Ishikawa (cell line): ENCODE results near the gene DAB2IP.

Experiments used
- CEBPB ChIP-seq: IDR thresholded peaks from 2 replicates; pipeline ENCODE4 v1.6.1; 2012
- CREB1 ChIP-seq: IDR thresholded peaks from 2 replicates; pipeline ENCODE4 v1.6.1; 2012; ENCODE audit warnings: low read depth
- EGR1 ChIP-seq: IDR thresholded peaks from 2 replicates; pipeline ENCODE4 v1.6.1; 2012
- EP300 ChIP-seq: IDR thresholded peaks from 2 replicates; pipeline ENCODE4 v1.6.1; 2012; ENCODE audit warnings: borderline replicate concordance
- MAX ChIP-seq: IDR thresholded peaks from 2 replicates; pipeline ENCODE4 v1.6.1; 2012
- NFIC ChIP-seq: IDR thresholded peaks from 2 replicates; pipeline ENCODE4 v1.6.1; 2012
- RAD21 ChIP-seq: IDR thresholded peaks from 2 replicates; pipeline ENCODE4 v1.6.1; 2012; ENCODE audit warnings: low read depth
- REST ChIP-seq: IDR thresholded peaks from 2 replicates; pipeline ENCODE4 v1.6.1; 2012; ENCODE audit warnings: low read depth, mild to moderate bottlenecking
- TAF1 ChIP-seq: IDR thresholded peaks from 2 replicates; pipeline ENCODE4 v1.6.1; 2012; ENCODE audit warnings: low read depth, mild to moderate bottlenecking
- TCF12 ChIP-seq: IDR thresholded peaks from 2 replicates; pipeline ENCODE4 v1.6.1; 2012; ENCODE audit warnings: low read depth
- TEAD4 ChIP-seq: IDR thresholded peaks from 2 replicates; pipeline ENCODE4 v1.6.1; 2012
- USF1 ChIP-seq: IDR thresholded peaks from 2 replicates; pipeline ENCODE4 v1.6.1; 2012
- YY1 ChIP-seq: IDR thresholded peaks from 2 replicates; pipeline ENCODE4 v1.6.1; 2012; ENCODE audit warnings: low read depth
- ZBTB7A ChIP-seq: IDR thresholded peaks from 2 replicates; pipeline ENCODE4 v1.6.1; 2012; ENCODE audit warnings: low read depth

GRCh38 chr9:121751686-121752445, 100.4 kb downstream of the DAB2IP start:
- TF ChIP-seq YY1 (no peak), RAD21 (no peak), TCF12 (no peak), EP300 (no peak), ZBTB7A (no peak), TEAD4 (no peak), TAF1 (no peak), CREB1 (no peak), EGR1 (no peak), NFIC (no peak), REST (no peak), CEBPB (no peak), USF1 (no peak), MAX (no peak)
